ENCODE data around the gene TRIM7.

DNA sequence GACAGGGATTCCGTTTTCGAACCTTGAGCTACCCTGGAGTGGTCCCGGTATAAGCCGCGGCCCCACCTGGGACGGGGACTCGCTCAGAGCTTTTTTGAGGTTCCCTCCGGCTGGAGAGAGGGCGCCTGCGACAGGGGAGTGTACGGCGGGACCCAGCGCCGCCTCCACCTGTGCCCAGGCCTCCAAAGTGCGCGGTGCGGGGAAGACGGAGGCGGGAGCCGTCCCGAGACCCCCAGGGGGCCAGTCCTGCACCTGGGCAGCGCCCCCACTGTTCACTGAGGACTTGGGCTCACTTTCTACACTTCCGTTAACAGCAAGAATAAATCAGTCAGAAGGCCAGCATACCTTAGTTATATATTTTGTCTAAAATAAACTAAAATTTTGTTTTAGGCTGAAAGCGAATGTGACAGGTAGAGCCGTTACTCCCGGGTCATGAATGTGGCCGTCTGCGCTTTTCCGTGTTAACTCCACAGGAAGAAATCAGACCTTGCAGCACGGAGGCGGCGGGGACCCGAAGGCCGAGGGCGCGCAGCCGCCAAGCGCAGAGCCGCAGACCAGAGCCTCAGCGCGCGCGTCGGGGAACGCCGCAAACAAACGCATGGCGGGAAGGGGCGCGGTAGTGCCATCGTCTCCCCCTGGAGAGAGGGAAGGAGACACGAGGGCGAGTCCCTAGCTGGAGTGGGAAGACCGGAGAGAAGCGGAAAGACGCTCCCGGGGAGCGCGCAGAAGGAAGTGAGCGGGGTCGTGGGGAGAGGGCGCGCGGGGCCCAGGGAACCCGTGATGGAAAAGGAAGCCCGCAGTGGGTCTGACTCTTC is 14.1 kb downstream of the TRIM7 start:
- TF ChIP-seq POLR2A (IDR thresholded peaks at IDR 0.05; ENCODE audit: low read depth, low read length) (no peak), MXI1 (IDR thresholded peaks at IDR 0.05; ENCODE audit: borderline replicate concordance, low read depth, low read length) (no peak), RCOR1 (IDR thresholded peaks at IDR 0.05; ENCODE audit: insufficient replicate concordance, low read length) (no peak), RAD21 (IDR thresholded peaks at IDR 0.05; ENCODE audit: low read length) (no peak), RFX5 (IDR thresholded peaks at IDR 0.05; ENCODE audit: low read depth, low read length) (no peak), MAZ (IDR thresholded peaks at IDR 0.05; ENCODE audit: borderline replicate concordance, low read depth, low read length) (no peak), CHD1 (IDR thresholded peaks at IDR 0.05; ENCODE audit: low read depth, low read length) (no peak)
- TF ChIP-seq, protein P1, sequence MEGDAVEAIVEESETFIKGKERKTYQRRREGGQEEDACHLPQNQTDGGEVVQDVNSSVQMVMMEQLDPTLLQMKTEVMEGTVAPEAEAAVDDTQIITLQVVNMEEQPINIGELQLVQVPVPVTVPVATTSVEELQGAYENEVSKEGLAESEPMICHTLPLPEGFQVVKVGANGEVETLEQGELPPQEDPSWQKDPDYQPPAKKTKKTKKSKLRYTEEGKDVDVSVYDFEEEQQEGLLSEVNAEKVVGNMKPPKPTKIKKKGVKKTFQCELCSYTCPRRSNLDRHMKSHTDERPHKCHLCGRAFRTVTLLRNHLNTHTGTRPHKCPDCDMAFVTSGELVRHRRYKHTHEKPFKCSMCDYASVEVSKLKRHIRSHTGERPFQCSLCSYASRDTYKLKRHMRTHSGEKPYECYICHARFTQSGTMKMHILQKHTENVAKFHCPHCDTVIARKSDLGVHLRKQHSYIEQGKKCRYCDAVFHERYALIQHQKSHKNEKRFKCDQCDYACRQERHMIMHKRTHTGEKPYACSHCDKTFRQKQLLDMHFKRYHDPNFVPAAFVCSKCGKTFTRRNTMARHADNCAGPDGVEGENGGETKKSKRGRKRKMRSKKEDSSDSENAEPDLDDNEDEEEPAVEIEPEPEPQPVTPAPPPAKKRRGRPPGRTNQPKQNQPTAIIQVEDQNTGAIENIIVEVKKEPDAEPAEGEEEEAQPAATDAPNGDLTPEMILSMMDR (conservative IDR thresholded peaks at IDR 0.05; ENCODE audit: low read depth, low read length) = 0 out of 2 replicates have a peak, but pooled peaks have one; percentile 14

All from IMR-90 (cell line).